Transverse colon (tissue), 3 donors: Measurements from ENCODE around the gene NUDCD2.

Source experiments
- EP300 ChIP-seq: sonication (generic); formaldehyde crosslinking; IDR thresholded peaks from one replicate; pipeline ENCODE4 v1.6.1; 2017; ENCODE audit warnings: antibody characterized with exemption, low read depth
- TF ChIP-seq, protein P1 (sequence below), 5 experiments: fragments of 200-600 bp in 3 of 5; fragments of 450-650 bp in 2 of 5; sonication (generic) in 3 of 5; IDR thresholded peaks; 1 replicate in 2 of 5; 2 replicates in 3 of 5; pipeline ENCODE4 v1.5.1; 2016 to 2017; ENCODE audit warnings: antibody characterized with exemption in 5 of 5, inconsistent platforms in 3 of 5, mild to moderate bottlenecking in 2 of 5, moderate library complexity in 1 of 5

DNA sequence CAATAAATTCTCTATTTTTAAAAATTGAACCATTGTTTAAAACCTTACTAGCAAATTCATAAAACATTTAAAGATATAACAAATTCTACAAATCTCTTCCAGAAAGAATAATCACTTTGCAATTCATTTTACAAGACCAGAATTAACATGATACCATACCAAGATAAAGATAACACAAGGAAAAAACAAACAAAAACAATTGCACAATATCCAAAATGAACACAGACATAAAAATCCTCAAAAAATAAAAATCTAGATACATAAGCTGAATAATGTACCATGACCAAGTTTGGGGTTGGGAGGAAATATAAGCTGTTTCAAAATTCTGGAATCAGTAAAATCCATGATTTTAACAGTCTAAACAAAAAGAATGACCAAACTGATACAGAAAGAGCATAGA is 11.4 kb downstream of the NUDCD2 start:
- TF ChIP-seq, protein P1, sequence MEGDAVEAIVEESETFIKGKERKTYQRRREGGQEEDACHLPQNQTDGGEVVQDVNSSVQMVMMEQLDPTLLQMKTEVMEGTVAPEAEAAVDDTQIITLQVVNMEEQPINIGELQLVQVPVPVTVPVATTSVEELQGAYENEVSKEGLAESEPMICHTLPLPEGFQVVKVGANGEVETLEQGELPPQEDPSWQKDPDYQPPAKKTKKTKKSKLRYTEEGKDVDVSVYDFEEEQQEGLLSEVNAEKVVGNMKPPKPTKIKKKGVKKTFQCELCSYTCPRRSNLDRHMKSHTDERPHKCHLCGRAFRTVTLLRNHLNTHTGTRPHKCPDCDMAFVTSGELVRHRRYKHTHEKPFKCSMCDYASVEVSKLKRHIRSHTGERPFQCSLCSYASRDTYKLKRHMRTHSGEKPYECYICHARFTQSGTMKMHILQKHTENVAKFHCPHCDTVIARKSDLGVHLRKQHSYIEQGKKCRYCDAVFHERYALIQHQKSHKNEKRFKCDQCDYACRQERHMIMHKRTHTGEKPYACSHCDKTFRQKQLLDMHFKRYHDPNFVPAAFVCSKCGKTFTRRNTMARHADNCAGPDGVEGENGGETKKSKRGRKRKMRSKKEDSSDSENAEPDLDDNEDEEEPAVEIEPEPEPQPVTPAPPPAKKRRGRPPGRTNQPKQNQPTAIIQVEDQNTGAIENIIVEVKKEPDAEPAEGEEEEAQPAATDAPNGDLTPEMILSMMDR (IDR thresholded peaks at IDR 0.05): no peak
- TF ChIP-seq EP300: no peak
